ENCODE results near the gene SCYGR7. TPM values are rescaled to one million over a fixed set of nuclear protein-coding genes. Genes with fewer than 3 reads are reported as not detected.

SCYGR7 gene
- total and polyA plus RNA-seq, 9 of the 15 experiments (the other 6 are each of a cell fraction or from before 2014, with no cell fraction given) = not detected

DNA sequence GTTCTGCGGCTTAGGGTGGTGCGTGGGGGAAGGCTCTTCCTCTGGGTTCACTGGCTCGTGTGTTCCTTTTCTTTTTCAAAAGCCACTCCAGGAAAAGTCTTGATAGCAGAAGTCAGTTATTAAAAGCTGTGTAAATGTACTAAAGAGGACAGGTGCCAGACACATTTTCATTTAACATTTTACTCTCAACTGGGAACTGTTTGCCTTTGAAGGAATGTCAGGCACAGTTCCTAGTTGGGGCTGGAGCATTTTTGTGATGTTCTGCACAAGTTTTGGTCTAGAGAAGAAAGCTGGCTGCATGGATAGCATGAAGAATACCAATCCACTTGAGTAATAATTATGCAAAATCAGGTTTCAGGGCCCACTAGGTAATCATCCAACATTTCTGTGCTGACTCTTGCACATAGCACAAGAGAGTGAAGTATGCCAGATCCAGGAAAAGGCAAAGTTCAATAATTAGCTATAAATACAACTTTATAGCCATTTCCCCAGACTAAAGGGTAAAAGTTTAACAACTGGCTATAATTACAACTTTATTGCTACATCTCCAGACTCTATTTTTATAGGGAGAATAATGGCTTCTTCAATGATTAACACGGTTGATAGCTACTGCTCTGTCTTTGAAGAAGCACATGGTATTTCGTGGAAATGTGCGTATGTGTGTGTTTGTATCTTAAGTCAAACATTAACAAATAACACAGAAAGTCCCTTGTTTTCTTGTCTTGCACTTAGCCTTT lies 33.8 kb downstream of the SCYGR7 start:
- no peaks in the 10 kb centered on the region for H3K9me1 ChIP-seq (ENCODE audit: control insufficient read depth, insufficient read depth, low read length)
- no peak for DNase-seq (ENCODE audit: extremely low read depth in 1 of 4, low spot score in 3 of 4)
- H3K9me3 ChIP-seq (replicated peaks; ENCODE audit: control insufficient read depth, insufficient read depth, low read depth, low read length) = no peaks in the 10 kb centered on the region
- no peak overlapping the region for H3K27ac ChIP-seq (ENCODE audit: extremely low read depth, low read depth, low read length)
- no peak overlapping the region for H3K4me2 ChIP-seq (ENCODE audit: insufficient read depth, low read length)
- no peak overlapping the region for H2AFZ ChIP-seq (ENCODE audit: low read depth, low read length)
- ChIA-PET POLR2A (no interaction called here), CTCF (ENCODE audit: low intra/inter-chr PET ratio) (no interaction called here)
- ATAC-seq = no peak
- no peaks in the 10 kb centered on the region; a peak in 1 of 5 replicates for H3K27me3 ChIP-seq (ENCODE audit: control insufficient read depth in 2 of 2, insufficient read depth in 2 of 2, low read length in 2 of 2)
- in situ Hi-C loops (cut with MboI) = loop anchor here (10.0 kb wide), 1 partner anchor 357 kb away; no protein-coding TSS in a partner anchor
- WGBS (ENCODE audit: insufficient coverage, low coverage, missing lambda C conversion rate) = 0% methylated on average over 6 of the region's 6 CpGs
- no peak overlapping the region for H3K9ac ChIP-seq (ENCODE audit: insufficient read depth in 1 of 2, low read depth in 2 of 2, low read length in 2 of 2)
- FAIRE-seq = no peak
- no peaks in the 10 kb centered on the region for H3K79me2 ChIP-seq (ENCODE audit: control insufficient read depth, insufficient read depth, low read length)
- no peaks in the 10 kb centered on the region for H3K4me1 ChIP-seq (replicated peaks in 1 of 2; ENCODE audit: control insufficient read depth in 2 of 2, insufficient read depth in 2 of 2, low read length in 2 of 2)
- H4K20me1 ChIP-seq (replicated peaks; ENCODE audit: control insufficient read depth, insufficient read depth, low read length) = no peaks in the 10 kb centered on the region
- intact Hi-C loops (cut with micrococcal nuclease) = no loop called here
- H3K36me3 ChIP-seq (ENCODE audit: control insufficient read depth, insufficient read depth, low read length) = no peaks in the 10 kb centered on the region
- H3K4me3 ChIP-seq = no peak overlapping the region
- TF ChIP-seq ZNF175 (CRISPR knock-in tag; IDR thresholded peaks at IDR 0.05; ENCODE audit: low read depth) (no peak), TRIM28 (IDR thresholded peaks at IDR 0.05) (no peak), CCNT2 (IDR thresholded peaks at IDR 0.05; ENCODE audit: borderline replicate concordance, extremely low read depth, insufficient read length, low read depth, low read length) (no peak), PHF21A (IDR thresholded peaks at IDR 0.05; ENCODE audit: borderline replicate concordance, low read depth) (no peak), PTTG1 (tag; IDR thresholded peaks at IDR 0.05; ENCODE audit: low read depth) (no peak), ZNF143 (CRISPR knock-in tag; IDR thresholded peaks at IDR 0.05) (no peak), DNMT1 (IDR thresholded peaks at IDR 0.05) (no peak), TBP (optimal IDR thresholded peaks at IDR 0.05; ENCODE audit: low read depth, low read length) (no peak)
- TF ChIP-seq, protein P1, sequence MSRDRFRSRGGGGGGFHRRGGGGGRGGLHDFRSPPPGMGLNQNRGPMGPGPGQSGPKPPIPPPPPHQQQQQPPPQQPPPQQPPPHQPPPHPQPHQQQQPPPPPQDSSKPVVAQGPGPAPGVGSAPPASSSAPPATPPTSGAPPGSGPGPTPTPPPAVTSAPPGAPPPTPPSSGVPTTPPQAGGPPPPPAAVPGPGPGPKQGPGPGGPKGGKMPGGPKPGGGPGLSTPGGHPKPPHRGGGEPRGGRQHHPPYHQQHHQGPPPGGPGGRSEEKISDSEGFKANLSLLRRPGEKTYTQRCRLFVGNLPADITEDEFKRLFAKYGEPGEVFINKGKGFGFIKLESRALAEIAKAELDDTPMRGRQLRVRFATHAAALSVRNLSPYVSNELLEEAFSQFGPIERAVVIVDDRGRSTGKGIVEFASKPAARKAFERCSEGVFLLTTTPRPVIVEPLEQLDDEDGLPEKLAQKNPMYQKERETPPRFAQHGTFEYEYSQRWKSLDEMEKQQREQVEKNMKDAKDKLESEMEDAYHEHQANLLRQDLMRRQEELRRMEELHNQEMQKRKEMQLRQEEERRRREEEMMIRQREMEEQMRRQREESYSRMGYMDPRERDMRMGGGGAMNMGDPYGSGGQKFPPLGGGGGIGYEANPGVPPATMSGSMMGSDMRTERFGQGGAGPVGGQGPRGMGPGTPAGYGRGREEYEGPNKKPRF (IDR thresholded peaks at IDR 0.05; ENCODE audit: low read depth, low read length) = no peak
- TF ChIP-seq, protein P2, sequence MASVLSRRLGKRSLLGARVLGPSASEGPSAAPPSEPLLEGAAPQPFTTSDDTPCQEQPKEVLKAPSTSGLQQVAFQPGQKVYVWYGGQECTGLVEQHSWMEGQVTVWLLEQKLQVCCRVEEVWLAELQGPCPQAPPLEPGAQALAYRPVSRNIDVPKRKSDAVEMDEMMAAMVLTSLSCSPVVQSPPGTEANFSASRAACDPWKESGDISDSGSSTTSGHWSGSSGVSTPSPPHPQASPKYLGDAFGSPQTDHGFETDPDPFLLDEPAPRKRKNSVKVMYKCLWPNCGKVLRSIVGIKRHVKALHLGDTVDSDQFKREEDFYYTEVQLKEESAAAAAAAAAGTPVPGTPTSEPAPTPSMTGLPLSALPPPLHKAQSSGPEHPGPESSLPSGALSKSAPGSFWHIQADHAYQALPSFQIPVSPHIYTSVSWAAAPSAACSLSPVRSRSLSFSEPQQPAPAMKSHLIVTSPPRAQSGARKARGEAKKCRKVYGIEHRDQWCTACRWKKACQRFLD (CRISPR knock-in tag; IDR thresholded peaks at IDR 0.05) = no peak
- TF ChIP-seq, protein P3, sequence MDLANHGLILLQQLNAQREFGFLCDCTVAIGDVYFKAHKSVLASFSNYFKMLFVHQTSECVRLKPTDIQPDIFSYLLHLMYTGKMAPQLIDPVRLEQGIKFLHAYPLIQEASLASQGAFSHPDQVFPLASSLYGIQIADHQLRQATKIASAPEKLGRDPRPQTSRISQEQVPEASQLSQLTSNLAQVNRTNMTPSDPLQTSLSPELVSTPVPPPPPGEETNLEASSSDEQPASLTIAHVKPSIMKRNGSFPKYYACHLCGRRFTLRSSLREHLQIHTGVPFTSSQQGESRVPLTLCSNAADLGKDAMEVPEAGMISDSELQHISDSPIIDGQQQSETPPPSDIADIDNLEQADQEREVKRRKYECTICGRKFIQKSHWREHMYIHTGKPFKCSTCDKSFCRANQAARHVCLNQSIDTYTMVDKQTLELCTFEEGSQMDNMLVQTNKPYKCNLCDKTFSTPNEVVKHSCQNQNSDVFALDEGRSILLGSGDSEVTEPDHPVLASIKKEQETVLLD (IDR thresholded peaks at IDR 0.05) = no peak
- no TSS peak for BruUV-seq (replicated peaks)
